Measurements from ENCODE around the gene CEP97.

DNA sequence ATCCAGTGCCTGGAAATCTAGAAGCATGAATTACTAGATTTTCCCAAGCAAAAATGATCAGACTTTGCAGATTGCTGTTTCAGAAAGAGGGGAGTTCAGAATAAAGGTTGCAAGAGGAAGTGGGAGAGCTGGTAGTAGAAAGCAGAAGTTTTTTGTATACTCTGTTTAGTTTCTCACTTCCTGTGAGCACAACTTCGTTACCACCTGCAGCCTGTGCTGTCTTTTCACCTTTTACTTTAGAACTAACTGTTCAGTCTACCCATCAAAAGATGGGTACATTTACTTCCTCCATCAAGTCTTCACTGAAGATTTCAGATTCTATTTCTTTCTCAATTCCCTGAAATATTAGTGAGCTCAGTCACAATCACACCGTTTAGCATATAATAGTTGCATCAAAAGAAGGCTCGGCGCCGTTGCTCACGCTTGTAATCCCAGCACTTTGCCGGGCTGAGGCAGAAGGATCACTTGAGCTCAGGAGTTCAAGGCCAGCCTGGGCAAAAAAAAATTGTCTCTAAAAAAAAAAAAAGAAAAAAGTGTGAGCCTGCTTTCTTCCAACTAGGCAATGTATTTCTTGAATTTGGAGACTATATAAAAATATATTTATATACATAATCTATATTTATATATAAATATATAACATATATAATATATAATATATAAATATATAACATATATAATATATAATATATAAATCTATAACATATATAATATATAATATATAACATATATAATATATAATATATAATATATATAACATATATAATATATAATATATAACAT lies 1.8 kb upstream of the CEP97 start:
- TF ChIP-seq, protein P1, sequence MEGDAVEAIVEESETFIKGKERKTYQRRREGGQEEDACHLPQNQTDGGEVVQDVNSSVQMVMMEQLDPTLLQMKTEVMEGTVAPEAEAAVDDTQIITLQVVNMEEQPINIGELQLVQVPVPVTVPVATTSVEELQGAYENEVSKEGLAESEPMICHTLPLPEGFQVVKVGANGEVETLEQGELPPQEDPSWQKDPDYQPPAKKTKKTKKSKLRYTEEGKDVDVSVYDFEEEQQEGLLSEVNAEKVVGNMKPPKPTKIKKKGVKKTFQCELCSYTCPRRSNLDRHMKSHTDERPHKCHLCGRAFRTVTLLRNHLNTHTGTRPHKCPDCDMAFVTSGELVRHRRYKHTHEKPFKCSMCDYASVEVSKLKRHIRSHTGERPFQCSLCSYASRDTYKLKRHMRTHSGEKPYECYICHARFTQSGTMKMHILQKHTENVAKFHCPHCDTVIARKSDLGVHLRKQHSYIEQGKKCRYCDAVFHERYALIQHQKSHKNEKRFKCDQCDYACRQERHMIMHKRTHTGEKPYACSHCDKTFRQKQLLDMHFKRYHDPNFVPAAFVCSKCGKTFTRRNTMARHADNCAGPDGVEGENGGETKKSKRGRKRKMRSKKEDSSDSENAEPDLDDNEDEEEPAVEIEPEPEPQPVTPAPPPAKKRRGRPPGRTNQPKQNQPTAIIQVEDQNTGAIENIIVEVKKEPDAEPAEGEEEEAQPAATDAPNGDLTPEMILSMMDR (IDR thresholded peaks at IDR 0.05; ENCODE audit: low read depth, low read length): no peak
- TF ChIP-seq EZH2phosphoT487 (IDR thresholded peaks at IDR 0.05; ENCODE audit: low read depth): no peak

Data from OCI-LY3 (cell line).